ENCODE data around the gene ASPSCR1.

The ASPSCR1 gene

DNA sequence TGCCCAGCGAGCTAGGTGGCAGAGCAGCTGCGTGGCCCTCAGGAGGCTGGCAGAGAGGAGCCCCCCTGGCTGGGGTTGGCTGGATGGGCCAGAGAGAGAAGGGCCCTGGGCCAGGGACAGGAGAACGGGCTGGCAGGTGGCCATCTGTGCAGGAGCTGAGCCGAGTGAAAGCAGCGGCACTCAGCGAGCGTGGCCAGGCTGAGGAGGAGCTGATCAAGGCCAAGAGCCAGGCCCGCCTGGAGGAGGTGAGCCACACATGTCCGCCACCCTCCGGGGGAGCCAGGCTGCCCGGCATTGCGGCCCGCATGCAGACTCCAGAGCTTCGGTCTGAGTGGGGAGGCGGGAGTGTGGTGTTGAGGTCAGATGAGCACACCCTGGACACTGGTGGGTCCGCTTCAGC is 52.0 kb downstream of the ASPSCR1 start:
- no peak for TF ChIP-seq RARB (CRISPR knock-in tag; IDR thresholded peaks at IDR 0.05)
- ATAC-seq, result no peak

DNA sequence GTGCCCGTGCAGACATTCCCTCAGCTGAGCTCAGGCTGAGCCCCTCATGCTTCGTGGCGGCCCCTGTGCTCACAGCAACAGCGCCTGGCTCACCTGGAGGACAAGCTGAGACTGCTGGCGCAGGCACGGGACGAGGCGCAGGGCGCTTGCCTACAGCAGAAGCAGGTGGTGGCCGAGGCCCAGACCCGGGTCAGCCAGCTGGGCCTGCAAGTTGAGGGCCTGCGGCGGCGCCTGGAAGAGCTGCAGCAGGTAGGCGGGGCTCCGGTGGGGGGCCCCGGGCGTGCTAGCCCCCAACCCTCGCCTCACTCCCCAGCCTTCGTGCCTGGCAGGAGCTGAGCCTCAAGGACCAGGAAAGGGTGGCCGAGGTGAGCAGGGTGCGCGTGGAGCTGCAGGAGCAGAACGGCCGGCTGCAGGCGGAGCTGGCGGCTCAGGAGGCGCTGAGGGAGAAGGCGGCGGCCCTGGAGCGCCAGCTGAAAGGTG is 52.6 kb downstream of the ASPSCR1 start:
- ATAC-seq, result peak; percentile 20

DNA sequence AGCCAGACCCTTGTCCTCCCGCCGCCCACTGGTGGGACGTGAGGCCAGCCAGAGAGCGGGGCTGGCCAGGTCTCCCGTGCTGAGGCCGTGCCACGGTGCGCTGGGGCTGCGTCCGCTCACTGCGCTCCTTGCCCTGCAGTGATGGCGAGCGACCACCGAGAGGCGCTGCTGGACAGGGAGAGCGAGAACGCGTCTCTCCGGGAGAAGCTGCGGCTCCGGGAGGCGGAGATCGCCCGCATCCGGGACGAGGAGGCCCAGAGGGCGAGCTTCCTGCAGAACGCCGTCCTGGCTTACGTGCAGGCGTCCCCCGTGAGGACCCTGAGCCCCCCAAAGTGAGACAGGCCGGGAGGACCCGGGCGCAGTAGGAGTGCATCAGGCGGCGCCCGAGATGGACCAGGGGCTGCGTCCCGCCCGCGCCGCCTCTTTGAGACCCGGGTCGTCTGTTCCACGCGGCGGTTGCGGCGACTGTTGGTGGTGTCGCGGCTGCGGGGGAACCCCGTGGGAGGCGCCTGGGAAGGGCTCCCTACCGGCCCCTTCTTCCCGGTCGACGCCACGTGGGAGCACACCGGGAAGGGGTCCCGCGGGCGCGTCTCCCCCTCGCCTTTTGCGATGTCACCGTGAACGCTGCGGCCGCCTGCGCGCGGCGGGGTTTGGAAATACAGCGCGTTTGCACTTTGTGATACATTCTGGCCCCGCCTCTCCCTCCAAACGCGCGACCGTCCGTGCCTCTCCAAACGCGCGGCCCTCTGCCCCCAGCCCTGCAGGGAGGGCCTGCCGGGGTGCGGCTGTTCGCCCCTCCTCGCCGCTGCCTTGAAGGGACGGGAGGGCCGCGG is 53.3 kb downstream of the ASPSCR1 start:
- peak; percentile 91 for ATAC-seq
- TF ChIP-seq ZNF70 (CRISPR knock-in tag; IDR thresholded peaks at IDR 0.05) (no peak), ISL1 (CRISPR knock-in tag; IDR thresholded peaks at IDR 0.05) (no peak), ZC3H10 (CRISPR knock-in tag; IDR thresholded peaks at IDR 0.05) (no peak), BACH2 (CRISPR knock-in tag; IDR thresholded peaks at IDR 0.05; ENCODE audit: borderline replicate concordance) (no peak), ARNTL (CRISPR knock-in tag; IDR thresholded peaks at IDR 0.05; ENCODE audit: borderline replicate concordance, low read depth) (no peak), ESRRG (CRISPR knock-in tag; IDR thresholded peaks at IDR 0.05) (no peak)
- TF ChIP-seq, protein P1, sequence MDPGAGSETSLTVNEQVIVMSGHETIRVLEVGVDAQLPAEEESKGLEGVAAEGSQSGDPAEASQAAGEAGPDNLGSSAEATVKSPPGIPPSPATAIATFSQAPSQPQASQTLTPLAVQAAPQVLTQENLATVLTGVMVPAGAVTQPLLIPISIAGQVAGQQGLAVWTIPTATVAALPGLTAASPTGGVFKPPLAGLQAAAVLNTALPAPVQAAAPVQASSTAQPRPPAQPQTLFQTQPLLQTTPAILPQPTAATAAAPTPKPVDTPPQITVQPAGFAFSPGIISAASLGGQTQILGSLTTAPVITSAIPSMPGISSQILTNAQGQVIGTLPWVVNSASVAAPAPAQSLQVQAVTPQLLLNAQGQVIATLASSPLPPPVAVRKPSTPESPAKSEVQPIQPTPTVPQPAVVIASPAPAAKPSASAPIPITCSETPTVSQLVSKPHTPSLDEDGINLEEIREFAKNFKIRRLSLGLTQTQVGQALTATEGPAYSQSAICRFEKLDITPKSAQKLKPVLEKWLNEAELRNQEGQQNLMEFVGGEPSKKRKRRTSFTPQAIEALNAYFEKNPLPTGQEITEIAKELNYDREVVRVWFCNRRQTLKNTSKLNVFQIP (CRISPR knock-in tag; IDR thresholded peaks at IDR 0.05; ENCODE audit: borderline replicate concordance, low read depth), result no peak
- TF ChIP-seq, protein P2, sequence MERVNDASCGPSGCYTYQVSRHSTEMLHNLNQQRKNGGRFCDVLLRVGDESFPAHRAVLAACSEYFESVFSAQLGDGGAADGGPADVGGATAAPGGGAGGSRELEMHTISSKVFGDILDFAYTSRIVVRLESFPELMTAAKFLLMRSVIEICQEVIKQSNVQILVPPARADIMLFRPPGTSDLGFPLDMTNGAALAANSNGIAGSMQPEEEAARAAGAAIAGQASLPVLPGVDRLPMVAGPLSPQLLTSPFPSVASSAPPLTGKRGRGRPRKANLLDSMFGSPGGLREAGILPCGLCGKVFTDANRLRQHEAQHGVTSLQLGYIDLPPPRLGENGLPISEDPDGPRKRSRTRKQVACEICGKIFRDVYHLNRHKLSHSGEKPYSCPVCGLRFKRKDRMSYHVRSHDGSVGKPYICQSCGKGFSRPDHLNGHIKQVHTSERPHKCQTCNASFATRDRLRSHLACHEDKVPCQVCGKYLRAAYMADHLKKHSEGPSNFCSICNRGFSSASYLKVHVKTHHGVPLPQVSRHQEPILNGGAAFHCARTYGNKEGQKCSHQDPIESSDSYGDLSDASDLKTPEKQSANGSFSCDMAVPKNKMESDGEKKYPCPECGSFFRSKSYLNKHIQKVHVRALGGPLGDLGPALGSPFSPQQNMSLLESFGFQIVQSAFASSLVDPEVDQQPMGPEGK (CRISPR knock-in tag; IDR thresholded peaks at IDR 0.05; ENCODE audit: borderline replicate concordance), result no peak

More for the DNA sequence above, 52.6 kb downstream of the ASPSCR1 start:
- TF ChIP-seq OSR1 (CRISPR knock-in tag; IDR thresholded peaks at IDR 0.05) (no peak), GLIS3 (CRISPR knock-in tag; IDR thresholded peaks at IDR 0.05) (no peak), TOX (CRISPR knock-in tag; IDR thresholded peaks at IDR 0.05; ENCODE audit: borderline replicate concordance) (no peak), CSDC2 (CRISPR knock-in tag; IDR thresholded peaks at IDR 0.05) (no peak), ZNF70 (CRISPR knock-in tag; IDR thresholded peaks at IDR 0.05) (no peak), ARNTL (CRISPR knock-in tag; IDR thresholded peaks at IDR 0.05; ENCODE audit: borderline replicate concordance, low read depth) (no peak), ZC3H10 (CRISPR knock-in tag; IDR thresholded peaks at IDR 0.05) (no peak), ESRRG (CRISPR knock-in tag; IDR thresholded peaks at IDR 0.05) (no peak), TCF4 (CRISPR knock-in tag; IDR thresholded peaks at IDR 0.05; ENCODE audit: borderline replicate concordance) (no peak), RARB (CRISPR knock-in tag; IDR thresholded peaks at IDR 0.05) (no peak), ZFP3 (CRISPR knock-in tag; IDR thresholded peaks at IDR 0.05) (no peak), ZFP30 (CRISPR knock-in tag; IDR thresholded peaks at IDR 0.05) (no peak), PPARA (CRISPR knock-in tag; IDR thresholded peaks at IDR 0.05; ENCODE audit: borderline replicate concordance) (no peak), ISL1 (CRISPR knock-in tag; IDR thresholded peaks at IDR 0.05) (no peak), SNAI2 (CRISPR knock-in tag; IDR thresholded peaks at IDR 0.05) (no peak)
- TF ChIP-seq, protein P3, sequence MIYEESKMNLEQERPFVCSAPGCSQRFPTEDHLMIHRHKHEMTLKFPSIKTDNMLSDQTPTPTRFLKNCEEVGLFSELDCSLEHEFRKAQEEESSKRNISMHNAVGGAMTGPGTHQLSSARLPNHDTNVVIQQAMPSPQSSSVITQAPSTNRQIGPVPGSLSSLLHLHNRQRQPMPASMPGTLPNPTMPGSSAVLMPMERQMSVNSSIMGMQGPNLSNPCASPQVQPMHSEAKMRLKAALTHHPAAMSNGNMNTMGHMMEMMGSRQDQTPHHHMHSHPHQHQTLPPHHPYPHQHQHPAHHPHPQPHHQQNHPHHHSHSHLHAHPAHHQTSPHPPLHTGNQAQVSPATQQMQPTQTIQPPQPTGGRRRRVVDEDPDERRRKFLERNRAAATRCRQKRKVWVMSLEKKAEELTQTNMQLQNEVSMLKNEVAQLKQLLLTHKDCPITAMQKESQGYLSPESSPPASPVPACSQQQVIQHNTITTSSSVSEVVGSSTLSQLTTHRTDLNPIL (CRISPR knock-in tag; IDR thresholded peaks at IDR 0.05; ENCODE audit: low read depth), result no peak
- TF ChIP-seq, protein P4, sequence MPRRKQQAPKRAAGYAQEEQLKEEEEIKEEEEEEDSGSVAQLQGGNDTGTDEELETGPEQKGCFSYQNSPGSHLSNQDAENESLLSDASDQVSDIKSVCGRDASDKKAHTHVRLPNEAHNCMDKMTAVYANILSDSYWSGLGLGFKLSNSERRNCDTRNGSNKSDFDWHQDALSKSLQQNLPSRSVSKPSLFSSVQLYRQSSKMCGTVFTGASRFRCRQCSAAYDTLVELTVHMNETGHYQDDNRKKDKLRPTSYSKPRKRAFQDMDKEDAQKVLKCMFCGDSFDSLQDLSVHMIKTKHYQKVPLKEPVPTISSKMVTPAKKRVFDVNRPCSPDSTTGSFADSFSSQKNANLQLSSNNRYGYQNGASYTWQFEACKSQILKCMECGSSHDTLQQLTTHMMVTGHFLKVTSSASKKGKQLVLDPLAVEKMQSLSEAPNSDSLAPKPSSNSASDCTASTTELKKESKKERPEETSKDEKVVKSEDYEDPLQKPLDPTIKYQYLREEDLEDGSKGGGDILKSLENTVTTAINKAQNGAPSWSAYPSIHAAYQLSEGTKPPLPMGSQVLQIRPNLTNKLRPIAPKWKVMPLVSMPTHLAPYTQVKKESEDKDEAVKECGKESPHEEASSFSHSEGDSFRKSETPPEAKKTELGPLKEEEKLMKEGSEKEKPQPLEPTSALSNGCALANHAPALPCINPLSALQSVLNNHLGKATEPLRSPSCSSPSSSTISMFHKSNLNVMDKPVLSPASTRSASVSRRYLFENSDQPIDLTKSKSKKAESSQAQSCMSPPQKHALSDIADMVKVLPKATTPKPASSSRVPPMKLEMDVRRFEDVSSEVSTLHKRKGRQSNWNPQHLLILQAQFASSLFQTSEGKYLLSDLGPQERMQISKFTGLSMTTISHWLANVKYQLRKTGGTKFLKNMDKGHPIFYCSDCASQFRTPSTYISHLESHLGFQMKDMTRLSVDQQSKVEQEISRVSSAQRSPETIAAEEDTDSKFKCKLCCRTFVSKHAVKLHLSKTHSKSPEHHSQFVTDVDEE (CRISPR knock-in tag; IDR thresholded peaks at IDR 0.05), result no peak
- TF ChIP-seq, protein P2 (CRISPR knock-in tag; IDR thresholded peaks at IDR 0.05; ENCODE audit: borderline replicate concordance), result no peak
- TF ChIP-seq, protein P1 (CRISPR knock-in tag; IDR thresholded peaks at IDR 0.05; ENCODE audit: borderline replicate concordance, low read depth), result no peak
- TF ChIP-seq, protein P5, sequence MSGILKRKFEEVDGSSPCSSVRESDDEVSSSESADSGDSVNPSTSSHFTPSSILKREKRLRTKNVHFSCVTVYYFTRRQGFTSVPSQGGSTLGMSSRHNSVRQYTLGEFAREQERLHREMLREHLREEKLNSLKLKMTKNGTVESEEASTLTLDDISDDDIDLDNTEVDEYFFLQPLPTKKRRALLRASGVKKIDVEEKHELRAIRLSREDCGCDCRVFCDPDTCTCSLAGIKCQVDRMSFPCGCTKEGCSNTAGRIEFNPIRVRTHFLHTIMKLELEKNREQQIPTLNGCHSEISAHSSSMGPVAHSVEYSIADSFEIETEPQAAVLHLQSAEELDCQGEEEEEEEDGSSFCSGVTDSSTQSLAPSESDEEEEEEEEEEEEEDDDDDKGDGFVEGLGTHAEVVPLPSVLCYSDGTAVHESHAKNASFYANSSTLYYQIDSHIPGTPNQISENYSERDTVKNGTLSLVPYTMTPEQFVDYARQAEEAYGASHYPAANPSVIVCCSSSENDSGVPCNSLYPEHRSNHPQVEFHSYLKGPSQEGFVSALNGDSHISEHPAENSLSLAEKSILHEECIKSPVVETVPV (CRISPR knock-in tag; IDR thresholded peaks at IDR 0.05), result no peak
